Measurements from ENCODE around the gene DAW1. TPM values are rescaled to one million over a fixed set of nuclear protein-coding genes. Genes with fewer than 3 reads are reported as not detected.

The DAW1 gene
- total and polyA plus RNA-seq, 8 donors: 0.25 TPM; not detected in 7

DNA sequence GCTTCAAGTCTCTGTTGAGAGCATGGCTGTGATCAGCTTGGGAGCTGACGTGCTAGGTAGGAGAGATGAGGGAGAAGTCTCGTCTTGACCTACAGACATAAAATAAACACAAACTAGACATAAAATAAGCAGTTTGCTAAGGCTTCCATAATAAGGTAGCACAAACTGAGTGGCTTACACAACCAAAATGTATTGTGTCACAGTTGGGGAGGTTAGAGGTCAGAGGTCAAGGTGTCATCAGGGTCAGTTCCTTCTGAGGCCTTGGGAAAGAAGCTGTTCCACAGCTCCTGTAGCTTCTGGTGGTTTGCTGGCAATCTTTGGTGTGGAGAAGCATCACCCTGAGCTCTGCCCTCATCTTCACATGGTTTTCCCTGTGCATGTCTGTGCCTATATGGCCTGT lies 20.2 kb downstream of the DAW1 start:
- 64 to 81% (median 77%) methylated on average over 2 of the region's 2 CpGs for WGBS, 5 donors
- DNase-seq: no peak
- no peak overlapping the region for H3K27ac ChIP-seq
- H3K4me3 ChIP-seq: no peak overlapping the region
- TF ChIP-seq CTCF (IDR thresholded peaks at IDR 0.05) (no peak), POLR2AphosphoS5 (IDR thresholded peaks at IDR 0.05) (no peak), POLR2A (IDR thresholded peaks at IDR 0.05) (no peak), EP300 (IDR thresholded peaks at IDR 0.05) (no peak)
- no peaks in the 10 kb centered on the region for H3K27me3 ChIP-seq
- intact Hi-C loops (cut with DNase I; ENCODE audit: low total_unique reads): no loop called here
- no peaks in the 10 kb centered on the region for H3K36me3 ChIP-seq
- H3K4me1 ChIP-seq: no peaks in the 10 kb centered on the region
- H3K9me3 ChIP-seq: no peaks in the 10 kb centered on the region

DNA sequence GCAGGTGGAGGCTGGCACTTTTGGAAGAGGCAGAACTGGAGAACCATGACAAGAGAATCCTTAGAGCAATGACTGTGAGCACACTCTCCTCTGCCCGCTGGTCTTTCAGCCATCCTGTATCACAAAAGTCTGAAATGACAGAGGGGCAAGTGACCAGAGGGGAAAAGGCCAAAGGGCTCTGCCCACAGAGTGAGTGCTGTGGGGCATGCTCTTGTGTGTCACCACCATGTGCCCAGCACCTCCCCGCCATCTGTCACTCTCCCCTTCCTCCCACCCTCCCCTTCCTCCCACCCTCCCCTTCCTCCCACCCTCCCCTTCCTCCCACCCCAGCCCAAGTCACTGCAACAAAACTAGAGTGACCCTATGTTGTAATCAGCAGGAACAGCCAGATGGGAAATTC lies 31.9 kb downstream of the DAW1 start:
- Histone ChIP-seq H3K4me3 (no peak overlapping the region), H3K27ac (no peak overlapping the region), H3K4me1 (no peaks in the 10 kb centered on the region), H3K9me3 (no peaks in the 10 kb centered on the region), H3K27me3 (no peaks in the 10 kb centered on the region), H3K36me3 (no peaks in the 10 kb centered on the region)
- intact Hi-C loops (cut with DNase I; ENCODE audit: low total_unique reads): no loop called here
- WGBS, 5 donors: 60 to 83% (median 73%) methylated on average over 2 of the region's 2 CpGs
- DNase-seq: no peak
- no peak for TF ChIP-seq POLR2A (IDR thresholded peaks at IDR 0.05)
- no peak for TF ChIP-seq EP300 (IDR thresholded peaks at IDR 0.05)
- TF ChIP-seq POLR2AphosphoS5 (IDR thresholded peaks at IDR 0.05): no peak
- TF ChIP-seq CTCF (IDR thresholded peaks at IDR 0.05): no peak

DNA sequence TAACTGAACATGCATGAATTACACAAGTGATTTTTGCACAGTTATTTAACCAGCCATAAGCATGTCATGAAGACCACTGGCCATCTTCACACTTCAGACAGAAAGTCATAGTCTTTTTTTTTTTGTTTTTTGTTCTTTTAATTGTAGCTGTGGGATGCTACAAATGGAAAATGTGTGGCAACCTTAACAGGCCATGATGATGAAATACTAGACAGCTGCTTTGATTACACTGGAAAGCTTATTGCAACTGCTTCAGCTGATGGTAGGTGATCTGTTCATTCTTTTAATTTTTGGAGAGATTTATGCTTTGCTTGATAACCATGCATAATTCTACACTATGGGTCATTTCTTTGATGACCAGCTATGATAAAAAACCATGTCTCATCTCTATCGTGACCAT lies 35.6 kb downstream of the DAW1 start:
- Histone ChIP-seq H3K4me1 (no peaks in the 10 kb centered on the region), H3K36me3 (no peaks in the 10 kb centered on the region), H3K4me3 (no peak overlapping the region), H3K9me3 (no peaks in the 10 kb centered on the region), H3K27me3 (no peaks in the 10 kb centered on the region), H3K27ac (no peak overlapping the region)
- DNase-seq: no peak
- intact Hi-C loops (cut with DNase I; ENCODE audit: low total_unique reads): no loop called here
- no peak for TF ChIP-seq POLR2AphosphoS5 (IDR thresholded peaks at IDR 0.05)
- no peak for TF ChIP-seq CTCF (IDR thresholded peaks at IDR 0.05)
- no peak for TF ChIP-seq POLR2A (IDR thresholded peaks at IDR 0.05)
- TF ChIP-seq EP300 (IDR thresholded peaks at IDR 0.05): no peak
- 77 to 91% (median 88%) methylated on average over 1 of the region's 1 CpG for WGBS, 5 donors

GRCh38 chr2:227908266-227909054 lies 37.0 kb downstream of the DAW1 start:
- Histone ChIP-seq H3K4me1 (no peaks in the 10 kb centered on the region), H3K4me3 (no peak overlapping the region), H3K27me3 (no peaks in the 10 kb centered on the region), H3K27ac (no peak overlapping the region), H3K9me3 (no peaks in the 10 kb centered on the region), H3K36me3 (no peaks in the 10 kb centered on the region)
- 79 to 83% (median 82%) methylated on average over 7 of the region's 7 CpGs for WGBS, 5 donors
- no peak for DNase-seq
- no peak for TF ChIP-seq EP300 (IDR thresholded peaks at IDR 0.05)
- TF ChIP-seq POLR2AphosphoS5 (IDR thresholded peaks at IDR 0.05): no peak
- TF ChIP-seq CTCF (IDR thresholded peaks at IDR 0.05): no peak
- no peak for TF ChIP-seq POLR2A (IDR thresholded peaks at IDR 0.05)
- intact Hi-C loops (cut with DNase I; ENCODE audit: low total_unique reads): no loop called here

All from stomach (tissue), 9 donors.